Breast epithelium (tissue), 3 donors: ENCODE data around the gene GALNT3.

ENCODE experiments used
- POLR2A ChIP-seq: fragments of 450-650 bp; IDR thresholded peaks from one replicate; pipeline ENCODE4 v1.6.1; 2016; ENCODE audit warnings: antibody characterized with exemption, mild to moderate bottlenecking, moderate library complexity
- POLR2AphosphoS5 ChIP-seq, 3 donors: sonication (generic); formaldehyde crosslinking; IDR thresholded peaks; one replicate each; pipeline ENCODE4 v1.6.1; 2017; ENCODE audit warnings: antibody characterized with exemption in 3 of 3
- TF ChIP-seq, protein P1 (sequence below), 3 donors: fragments of 450-650 bp; IDR thresholded peaks; one replicate each; pipeline ENCODE4 v1.5.1; 2016 to 2017; ENCODE audit warnings: antibody characterized with exemption in 3 of 3, mild to moderate bottlenecking in 3 of 3, moderate library complexity in 3 of 3

GRCh38 chr2:165796819-165797530 is 2.9 kb upstream of the GALNT3 start:
- no peak for TF ChIP-seq POLR2A
- TF ChIP-seq, protein P1, sequence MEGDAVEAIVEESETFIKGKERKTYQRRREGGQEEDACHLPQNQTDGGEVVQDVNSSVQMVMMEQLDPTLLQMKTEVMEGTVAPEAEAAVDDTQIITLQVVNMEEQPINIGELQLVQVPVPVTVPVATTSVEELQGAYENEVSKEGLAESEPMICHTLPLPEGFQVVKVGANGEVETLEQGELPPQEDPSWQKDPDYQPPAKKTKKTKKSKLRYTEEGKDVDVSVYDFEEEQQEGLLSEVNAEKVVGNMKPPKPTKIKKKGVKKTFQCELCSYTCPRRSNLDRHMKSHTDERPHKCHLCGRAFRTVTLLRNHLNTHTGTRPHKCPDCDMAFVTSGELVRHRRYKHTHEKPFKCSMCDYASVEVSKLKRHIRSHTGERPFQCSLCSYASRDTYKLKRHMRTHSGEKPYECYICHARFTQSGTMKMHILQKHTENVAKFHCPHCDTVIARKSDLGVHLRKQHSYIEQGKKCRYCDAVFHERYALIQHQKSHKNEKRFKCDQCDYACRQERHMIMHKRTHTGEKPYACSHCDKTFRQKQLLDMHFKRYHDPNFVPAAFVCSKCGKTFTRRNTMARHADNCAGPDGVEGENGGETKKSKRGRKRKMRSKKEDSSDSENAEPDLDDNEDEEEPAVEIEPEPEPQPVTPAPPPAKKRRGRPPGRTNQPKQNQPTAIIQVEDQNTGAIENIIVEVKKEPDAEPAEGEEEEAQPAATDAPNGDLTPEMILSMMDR (IDR thresholded peaks at IDR 0.05), result no peak
- no peak for TF ChIP-seq POLR2AphosphoS5 (IDR thresholded peaks at IDR 0.05)
